HCT116 (cell line): ENCODE results near the gene CMIP. TPM values are rescaled to one million over a fixed set of nuclear protein-coding genes. Genes with fewer than 3 reads are reported as not detected.

Source experiments
- ATAC-seq: fragments of 200-7000 bp; cut with Tn5 transposase; 2 replicates; pipeline ENCODE4 v1.9.1; 2020; ENCODE audit warnings: mild to moderate bottlenecking, moderate library complexity
- BruUV-seq: library from RNA; stranded (reverse); fragments of 400-500 nt; replicated peaks from 2 replicates; lab custom pipeline; 2021; lab: Mats Ljungman, UMichigan
- CTCF ChIA-PET: fragments of 300-600 bp; sonication (Branson Sonifier 250); formaldehyde crosslinking; loops from one replicate; lab custom pipeline; 2021; ENCODE audit warnings: antibody characterized with exemption; lab: Charles Lee
- POLR2A ChIA-PET: fragments of 300-600, 350-600 bp; sonication (Branson Sonifier 250); formaldehyde crosslinking; loops from one replicate; lab custom pipeline; 2021; ENCODE audit warnings: antibody characterized with exemption; lab: Charles Lee
- RAD21 ChIA-PET, 2 experiments: fragments of 300-600 bp; sonication (Branson Sonifier 250); formaldehyde crosslinking; loops; one replicate each; lab custom pipeline; 2023; ENCODE audit warnings: low total read pairs in 2 of 2; ENCODE audit not compliant: uncharacterized antibody in 2 of 2, unreplicated experiment in 2 of 2, low non-redundant PET in 1 of 2; lab: Charles Lee
- DNase-seq: peaks from one replicate; pipeline ENCODE4 v3.0.0-alpha.2; 2010; ENCODE audit warnings: low read depth, low spot score
- H2AFZ ChIP-seq: fragments of 200-600 bp; shearing (Covaris generic), sonication (generic); 2 replicates; pipeline ENCODE4 v1.6.1; 2017; ENCODE audit warnings: low read depth, mixed run types, mixed read lengths, antibody characterized with exemption, low read length; ENCODE audit not compliant: poor library complexity, severe bottlenecking
- H3K27ac ChIP-seq: 2 replicates; pipeline ENCODE4 v1.5.1; 2012; ENCODE audit warnings: low read depth, low read length
- H3K27me3 ChIP-seq: fragments of 200-600 bp; sonication (generic); 2 replicates; pipeline ENCODE4 v1.6.1; 2016; ENCODE audit warnings: mixed run types, low read length, mixed read lengths; ENCODE audit not compliant: insufficient read depth
- H3K36me3 ChIP-seq, 2 experiments: fragments of 200-500 bp in 1 of 2; fragments of 200-600 bp in 1 of 2; sonication (Bioruptor generic) in 1 of 2; sonication (generic) in 1 of 2; 2 replicates each; pipeline versions ENCODE4 v1.5.1 to v1.6.1; 2014 to 2016; ENCODE audit warnings: low read length in 2 of 2, inconsistent platforms in 1 of 2, mixed read lengths in 1 of 2, mixed run types in 1 of 2; ENCODE audit not compliant: insufficient read depth in 2 of 2, control insufficient read depth in 1 of 2
- H3K4me1 ChIP-seq, 2 experiments: fragments of 200-600 bp in 1 of 2; sonication (generic) in 1 of 2; 2 replicates each; pipeline versions ENCODE4 v1.5.1 to v1.6.1; 2012 to 2017; ENCODE audit warnings: low read length in 2 of 2, inconsistent platforms in 1 of 2, mild to moderate bottlenecking in 1 of 2, mixed read lengths in 1 of 2, mixed run types in 1 of 2, moderate library complexity in 1 of 2; ENCODE audit not compliant: insufficient read depth in 2 of 2, control insufficient read depth in 1 of 2
- H3K4me2 ChIP-seq: fragments of 200-600 bp; sonication (generic); 2 replicates; pipeline ENCODE4 v1.6.1; 2017; ENCODE audit warnings: mixed run types, low read length, mixed read lengths
- H3K4me3 ChIP-seq, 2 experiments: fragments of 200-600 bp in 1 of 2; sonication (generic) in 1 of 2; replicated peaks in 1 of 2; 2 replicates each; pipeline ENCODE4 v1.5.1; 2011 to 2016; ENCODE audit warnings: low read length in 2 of 2, control low read depth in 1 of 2, low read depth in 1 of 2, mild to moderate bottlenecking in 1 of 2, mixed read lengths in 1 of 2, mixed run types in 1 of 2
- H3K79me2 ChIP-seq: fragments of 200-600 bp; sonication (generic); 2 replicates; pipeline ENCODE4 v1.6.1; 2017; ENCODE audit warnings: mild to moderate bottlenecking, mixed run types, low read length, moderate library complexity, mixed read lengths; ENCODE audit not compliant: insufficient read depth
- H3K9ac ChIP-seq: fragments of 200-600 bp; sonication (generic); 2 replicates; pipeline ENCODE4 v1.6.1; 2016; ENCODE audit warnings: low read length, mixed read lengths
- H3K9me2 ChIP-seq: fragments of 200-600 bp; sonication (generic), shearing (Covaris generic); 2 replicates; pipeline ENCODE4 v1.6.1; 2017; ENCODE audit warnings: mixed run types, mild to moderate bottlenecking, moderate library complexity; ENCODE audit not compliant: insufficient read depth
- H3K9me3 ChIP-seq, 2 experiments: fragments of 200-500 bp in 1 of 2; fragments of 200-600 bp in 1 of 2; sonication (Bioruptor generic) in 1 of 2; sonication (generic) in 1 of 2; 2 replicates each; pipeline ENCODE4 v1.6.1; 2014 to 2017; ENCODE audit warnings: low read length in 2 of 2, mixed read lengths in 2 of 2, inconsistent platforms in 1 of 2, low read depth in 1 of 2, mild to moderate bottlenecking in 1 of 2, mixed run types in 1 of 2, moderate library complexity in 1 of 2; ENCODE audit not compliant: control insufficient read depth in 1 of 2, insufficient read depth in 1 of 2
- H4K20me1 ChIP-seq: fragments of 200-600 bp; sonication (generic), shearing (Covaris generic); 2 replicates; pipeline ENCODE4 v1.6.1; 2017; ENCODE audit warnings: mixed run types, mild to moderate bottlenecking, moderate library complexity; ENCODE audit not compliant: insufficient read depth
- CTCF ChIP-seq, 3 experiments: fragments of 200-600 bp in 1 of 3; sonication (generic) in 1 of 3; IDR thresholded peaks in 2 of 3; conservative IDR thresholded peaks in 1 of 3; 2 replicates each; pipeline ENCODE4 v1.5.1; 2012 to 2017; ENCODE audit warnings: low read depth in 2 of 3, low read length in 2 of 3, antibody characterized with exemption in 1 of 3, borderline replicate concordance in 1 of 3, control low read depth in 1 of 3, mild to moderate bottlenecking in 1 of 3, mixed read lengths in 1 of 3, mixed run types in 1 of 3, moderate library complexity in 1 of 3; ENCODE audit not compliant: insufficient read depth in 1 of 3
- EGR1 ChIP-seq: IDR thresholded peaks from 2 replicates; pipeline ENCODE4 v1.6.1; 2012; ENCODE audit warnings: low read depth
- EZH2 ChIP-seq: fragments of 200-600 bp; sonication (generic); IDR thresholded peaks from 2 replicates; pipeline ENCODE4 v1.6.1; 2017; ENCODE audit warnings: antibody characterized with exemption, mixed run types
- JUND ChIP-seq: IDR thresholded peaks from 2 replicates; pipeline ENCODE4 v1.6.1; 2012
- MAX ChIP-seq: IDR thresholded peaks from 2 replicates; pipeline ENCODE4 v1.6.1; 2012
- POLR2A ChIP-seq: IDR thresholded peaks from 2 replicates; pipeline ENCODE4 v1.7.0; 2011; ENCODE audit warnings: borderline replicate concordance; ENCODE audit not compliant: insufficient read depth, insufficient read length; ENCODE audit errors: extremely low read depth
- POLR2AphosphoS5 ChIP-seq: IDR thresholded peaks from 2 replicates; pipeline ENCODE4 v1.6.1; 2011; ENCODE audit warnings: mild to moderate bottlenecking, low read depth, low read length, moderate library complexity
- RAD21 ChIP-seq: IDR thresholded peaks from 2 replicates; pipeline ENCODE4 v1.6.1; 2012; ENCODE audit warnings: low read depth, mild to moderate bottlenecking
- SP1 ChIP-seq: IDR thresholded peaks from 2 replicates; pipeline ENCODE4 v1.6.1; 2012; ENCODE audit warnings: low read depth
- TCF7L2 ChIP-seq: IDR thresholded peaks from 2 replicates; pipeline ENCODE4 v1.7.0; 2011; ENCODE audit warnings: borderline replicate concordance, inconsistent platforms; ENCODE audit not compliant: insufficient read depth, insufficient read length; ENCODE audit errors: extremely low read depth
- ZNF274 ChIP-seq: fragments of 200-500 bp; sonication (Bioruptor generic); IDR thresholded peaks from 2 replicates; pipeline ENCODE4 v1.6.1; 2014; ENCODE audit warnings: mild to moderate bottlenecking, low read depth, low read length, inconsistent platforms
- intact Hi-C: fragments of 100-400 bp; cut with micrococcal nuclease; formaldehyde crosslinking; loops from 2 replicates; pipeline ENCODE4 v1.10.0; 2022
- total RNA-seq: library from RNA; stranded (reverse); gene quantifications from one replicate; pipeline ENCODE4 v1.2.1, GENCODE V29; 2021; ENCODE audit not compliant: unreplicated experiment
- TF ChIP-seq, protein P1 (sequence below): IDR thresholded peaks from 2 replicates; pipeline ENCODE4 v1.6.1; 2012

The CMIP gene
- total RNA-seq, 1 experiment from 2014 or later: 64.6 TPM

GRCh38 chr16:81627729-81628244 is 183.2 kb downstream of the CMIP start:
- RAD21 ChIA-PET: no interaction called here
- CTCF ChIA-PET: no interaction called here
- Histone ChIP-seq H4K20me1 (peaks cover 5% of the 10 kb centered on the region; the same call in 1 of the 2 replicates), H2AFZ (no peak overlapping the region), H3K4me2 (no peak overlapping the region), H3K27me3 (no peaks in the 10 kb centered on the region), H3K9ac (no peak overlapping the region), H3K27ac (no peak overlapping the region), H3K9me3 (no peaks in the 10 kb centered on the region), H3K9me2 (no peaks in the 10 kb centered on the region), H3K36me3 (peaks cover 0 to 4% of the 10 kb centered on the region in 2 experiments; a peak in 1 of 4 replicates), H3K4me3 (no peak overlapping the region), H3K79me2 (peaks cover 33% of the 10 kb centered on the region), H3K4me1 (peaks cover 21 to 63% of the 10 kb centered on the region in 2 experiments)
- intact Hi-C loops: loop anchor here (10.0 kb wide), 1 partner anchor 247 kb away; no protein-coding TSS in a partner anchor
- DNase-seq (no peak), ATAC-seq (no peak)
- TF ChIP-seq CTCF (IDR thresholded peaks at IDR 0.05 in 2 of 3, conservative IDR thresholded peaks at IDR 0.05 in 1 of 3; ENCODE audit: borderline replicate concordance in 1 of 3, insufficient read depth in 1 of 3, low read depth in 2 of 3, low read length in 2 of 3) (no peak), SP1 (no peak), JUND (no peak)
- TF ChIP-seq, protein P1, sequence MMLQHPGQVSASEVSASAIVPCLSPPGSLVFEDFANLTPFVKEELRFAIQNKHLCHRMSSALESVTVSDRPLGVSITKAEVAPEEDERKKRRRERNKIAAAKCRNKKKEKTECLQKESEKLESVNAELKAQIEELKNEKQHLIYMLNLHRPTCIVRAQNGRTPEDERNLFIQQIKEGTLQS: no peak
- POLR2A ChIA-PET: no interaction called here
- no TSS peak for BruUV-seq

GRCh38 chr16:81629034-81629802 is 184.6 kb downstream of the CMIP start:
- Histone ChIP-seq H3K79me2 (peaks cover 39% of the 10 kb centered on the region), H4K20me1 (peaks cover 5% of the 10 kb centered on the region; the same call in 1 of the 2 replicates), H3K9ac (no peak overlapping the region), H2AFZ (no peak overlapping the region), H3K4me1 (peaks cover 32 to 66% of the 10 kb centered on the region in 2 experiments), H3K27me3 (no peaks in the 10 kb centered on the region), H3K27ac (no peak overlapping the region), H3K4me3 (no peak overlapping the region), H3K9me2 (no peaks in the 10 kb centered on the region), H3K4me2 (no peak overlapping the region), H3K9me3 (no peaks in the 10 kb centered on the region), H3K36me3 (peaks cover 0 to 4% of the 10 kb centered on the region in 2 experiments; a peak in 1 of 4 replicates)
- BruUV-seq: no TSS peak
- DNase-seq: no peak
- POLR2A ChIA-PET: no interaction called here
- RAD21 ChIA-PET: interaction anchor here in 1 of 2 experiments (0.7 kb wide), 1 partner anchor 104 kb away, joined by 3 read pairs; no protein-coding TSS in a partner anchor
- ATAC-seq: no peak
- CTCF ChIA-PET: no interaction called here
- intact Hi-C loops: loop anchor here (10.0 kb wide), 1 partner anchor 246 kb away; no protein-coding TSS in a partner anchor
- TF ChIP-seq EGR1 (no peak), CTCF (IDR thresholded peaks at IDR 0.05 in 2 of 3, conservative IDR thresholded peaks at IDR 0.05 in 1 of 3; ENCODE audit: borderline replicate concordance in 1 of 3, insufficient read depth in 1 of 3, low read depth in 2 of 3, low read length in 2 of 3) (no peak), POLR2AphosphoS5 (no peak), POLR2A (no peak), RAD21 (no peak), JUND (no peak), ZNF274 (no peak), EZH2 (no peak), MAX (no peak), SP1 (no peak), TCF7L2 (no peak)
- TF ChIP-seq, protein P1: no peak
